GM19035 (cell line): ENCODE data around the gene CDH18.

Source experiments
- ATAC-seq: cut with Tn5 transposase; IDR thresholded peaks from one replicate; pipeline ENCODE4 v1.9.1; 2021; ENCODE audit not compliant: unreplicated experiment

Gene CDH18

DNA sequence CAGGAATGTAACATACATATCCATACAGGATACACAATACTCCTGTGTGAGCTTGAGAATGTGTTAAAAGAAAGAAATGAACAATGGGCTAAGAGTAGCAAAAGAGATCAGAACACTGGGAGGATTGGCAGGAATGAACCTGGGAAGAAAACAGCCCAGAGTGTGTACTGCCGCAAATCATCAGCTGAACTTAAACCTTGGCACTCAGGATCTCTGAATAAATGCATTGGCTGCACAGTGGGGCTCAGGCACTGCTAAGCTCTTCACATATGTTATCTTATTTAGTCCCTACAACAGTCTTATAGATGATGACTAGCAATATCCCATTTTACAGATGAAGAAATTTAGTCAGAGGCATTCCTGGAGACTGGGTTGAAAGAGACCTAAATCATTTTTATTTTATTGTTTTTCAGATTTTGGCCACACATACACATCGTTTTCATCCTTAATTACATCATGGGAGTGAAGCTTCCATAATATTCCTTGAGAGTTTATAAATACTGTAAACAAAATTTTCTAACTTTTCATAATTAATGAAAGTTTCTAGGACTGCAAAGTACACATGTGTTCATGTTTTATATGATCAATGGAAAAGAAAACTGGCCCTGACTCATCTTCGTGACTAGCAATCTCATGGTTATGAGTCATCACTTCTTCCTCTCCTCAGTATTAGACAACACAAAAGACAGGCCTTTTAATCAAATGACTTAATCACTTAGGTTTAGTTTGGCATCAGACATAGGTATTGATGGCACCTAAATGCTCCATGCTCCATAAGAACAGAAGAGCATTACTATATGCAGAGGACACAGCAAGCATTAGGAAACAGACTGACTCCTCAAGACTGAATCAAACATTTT lies 59.2 kb downstream of the CDH18 start:
- no peak for ATAC-seq

DNA sequence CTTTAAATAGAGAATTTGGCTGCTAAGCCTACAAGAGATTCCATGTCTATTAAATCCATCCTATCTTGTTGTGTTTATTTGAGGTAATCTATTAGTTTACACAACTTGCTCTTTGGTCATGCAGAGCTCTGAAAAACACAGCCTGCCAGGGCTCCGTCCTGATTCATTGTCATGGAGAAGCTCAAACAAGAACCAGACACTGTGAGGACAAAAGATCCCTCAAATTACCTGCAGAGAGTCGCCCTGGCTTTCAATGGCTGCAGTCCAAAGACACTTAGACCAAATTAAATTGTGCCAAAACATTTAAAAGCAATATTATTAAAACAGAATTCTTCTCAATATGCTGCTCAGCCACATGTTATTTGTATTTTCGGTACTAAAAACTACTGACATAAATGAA lies 60.1 kb downstream of the CDH18 start:
- ATAC-seq, result no peak

DNA sequence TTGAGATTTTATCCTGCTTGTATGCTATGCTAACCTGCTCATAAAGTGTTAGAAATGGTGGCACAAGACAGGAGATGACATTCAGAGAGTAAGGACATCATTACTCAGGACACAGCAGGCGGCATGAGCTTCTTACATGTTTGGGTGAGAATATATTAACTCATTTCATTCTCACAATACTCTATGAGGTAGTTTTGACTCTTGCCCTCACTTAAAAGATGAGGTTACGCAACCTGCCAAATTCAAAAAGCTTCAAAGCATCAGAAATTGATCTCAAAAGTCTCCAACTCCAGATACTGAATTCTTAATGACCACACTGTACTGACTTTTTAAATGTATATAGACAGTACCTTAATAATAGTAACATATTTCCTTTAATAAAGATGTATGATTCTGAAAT lies 60.8 kb downstream of the CDH18 start:
- ATAC-seq, result no peak

DNA sequence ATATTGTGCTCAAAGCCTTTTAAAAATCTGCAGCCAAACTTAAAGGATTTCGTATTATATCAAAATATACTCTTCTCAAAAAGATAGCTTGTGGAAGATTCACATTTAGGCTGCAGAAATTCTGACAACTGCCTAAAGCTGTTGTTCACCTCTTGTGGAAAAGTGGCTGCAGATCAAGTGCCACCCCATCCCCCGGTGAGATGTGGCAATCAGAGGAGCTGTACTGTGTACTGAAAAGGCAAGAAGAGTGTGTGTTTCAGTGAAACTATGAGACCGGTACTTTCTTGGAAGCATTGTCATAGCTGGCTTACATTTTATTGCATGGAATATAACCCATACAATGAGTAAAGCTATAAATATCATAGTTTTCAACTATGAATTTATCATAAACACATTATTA lies 64.3 kb downstream of the CDH18 start:
- no peak for ATAC-seq

DNA sequence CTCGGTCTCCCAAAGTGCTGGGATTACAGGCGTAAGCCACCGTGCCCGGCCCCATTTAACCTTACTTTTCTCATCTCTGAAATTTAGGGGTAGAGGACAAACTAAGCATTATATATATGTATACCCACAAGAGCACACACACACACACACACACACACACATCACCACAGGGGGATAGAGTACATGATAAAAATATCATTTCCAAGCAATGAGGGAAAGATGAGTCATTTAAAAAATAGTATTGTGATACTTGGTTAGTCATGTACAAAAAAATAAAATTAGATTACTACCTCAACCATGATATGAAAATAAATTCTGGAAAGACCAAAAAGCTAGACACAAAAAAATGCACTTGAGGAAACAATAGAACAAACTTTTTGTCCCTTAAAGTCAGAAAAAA lies 67.2 kb downstream of the CDH18 start:
- no peak for ATAC-seq

DNA sequence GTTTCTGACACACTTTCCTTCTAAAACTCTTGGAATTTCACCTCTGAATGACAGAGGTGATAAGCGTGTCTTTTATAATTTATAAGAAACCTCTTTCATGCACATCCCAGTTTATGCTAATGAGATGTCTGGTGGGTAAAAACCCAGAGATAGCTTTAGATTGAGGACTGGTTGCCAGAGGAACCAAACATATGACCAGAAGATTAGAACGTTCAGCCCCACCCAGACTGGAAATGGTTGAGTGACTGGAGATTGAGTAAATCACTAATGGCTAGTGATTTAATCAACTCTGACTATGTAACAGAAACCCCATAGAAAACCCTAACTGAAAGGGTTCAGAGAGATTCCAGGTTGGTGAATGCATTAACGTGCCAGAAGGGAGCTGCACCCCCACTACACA lies 69.2 kb downstream of the CDH18 start:
- no peak for ATAC-seq

DNA sequence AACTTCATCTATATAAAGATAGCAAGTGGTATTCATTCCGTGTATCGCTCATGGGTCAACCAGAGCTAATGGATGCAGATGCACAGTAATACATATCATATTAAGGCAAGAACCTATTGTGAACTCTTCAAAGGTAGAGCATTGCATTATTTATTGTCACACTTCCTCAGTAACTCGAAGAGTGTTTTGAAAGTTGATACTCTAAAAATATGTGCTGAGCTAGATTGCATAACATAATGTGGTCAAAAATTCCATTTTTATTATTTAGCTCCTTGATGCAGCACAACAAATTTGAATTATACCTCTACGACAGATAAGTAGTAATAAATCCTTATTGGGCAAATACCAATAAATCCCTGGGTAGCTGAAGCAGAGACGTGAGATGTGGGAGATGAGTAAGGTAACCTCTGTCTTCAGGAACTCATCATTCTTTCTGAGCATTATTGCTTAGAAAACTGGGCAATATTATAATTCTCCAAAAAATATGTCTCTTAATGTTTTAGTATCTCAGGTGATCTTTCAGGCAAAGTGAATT lies 70.3 kb downstream of the CDH18 start:
- ATAC-seq, result no peak

DNA sequence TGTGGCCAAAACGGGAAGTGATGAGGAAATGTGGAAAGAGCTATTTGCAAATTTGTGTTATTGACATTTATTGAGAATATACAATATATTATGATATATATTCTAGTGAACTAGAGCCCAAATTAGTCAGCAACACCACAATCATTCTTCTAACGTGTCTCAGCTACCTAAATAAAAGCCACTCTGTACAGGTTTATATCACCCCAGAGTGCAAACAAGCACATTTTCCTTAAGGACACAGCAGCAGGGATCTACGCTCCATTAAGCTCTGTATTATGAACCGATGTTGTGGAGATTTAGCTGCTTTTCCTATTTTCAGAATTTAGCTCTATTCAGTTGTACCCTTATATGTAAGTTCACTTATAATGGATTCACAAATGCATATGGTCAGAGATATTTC lies 77.9 kb downstream of the CDH18 start:
- ATAC-seq, result no peak

DNA sequence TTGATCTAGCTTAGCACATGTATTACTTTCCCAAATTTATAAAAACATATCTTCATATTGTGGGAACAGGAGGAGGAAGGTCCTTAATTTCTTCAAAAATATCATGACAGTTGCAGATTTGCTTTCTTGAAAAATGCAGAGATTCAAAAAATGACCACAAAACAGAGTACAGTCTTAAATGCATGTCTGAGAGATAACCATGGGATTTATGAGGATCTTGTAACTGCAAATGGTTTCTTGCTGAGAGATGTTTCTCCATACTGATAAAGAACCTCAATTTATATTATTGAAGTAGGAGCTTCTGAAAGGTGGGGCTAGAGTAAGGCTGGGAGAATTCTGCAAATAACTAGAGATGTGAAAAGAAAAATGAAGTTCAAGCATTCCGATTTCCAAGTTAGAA lies 83.2 kb downstream of the CDH18 start:
- ATAC-seq, result no peak

DNA sequence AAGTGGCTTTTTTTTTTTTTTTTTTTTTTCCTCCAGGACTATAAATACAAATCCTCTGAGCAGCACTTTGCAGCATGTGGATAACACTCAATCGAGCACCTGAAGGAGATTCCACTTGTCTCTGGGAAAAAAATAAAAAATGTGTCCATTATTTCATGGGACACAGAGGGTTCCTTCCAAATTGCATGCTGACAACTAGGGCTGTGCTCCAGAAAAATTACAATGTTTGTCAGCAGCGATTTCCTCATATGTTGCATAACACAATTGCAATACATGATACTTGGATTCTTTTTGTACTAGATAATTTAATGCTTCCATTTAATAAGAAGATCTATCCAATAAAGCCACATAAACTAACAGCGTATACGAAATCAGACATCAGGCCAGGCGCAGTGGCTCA lies 84.4 kb downstream of the CDH18 start:
- ATAC-seq, result no peak

DNA sequence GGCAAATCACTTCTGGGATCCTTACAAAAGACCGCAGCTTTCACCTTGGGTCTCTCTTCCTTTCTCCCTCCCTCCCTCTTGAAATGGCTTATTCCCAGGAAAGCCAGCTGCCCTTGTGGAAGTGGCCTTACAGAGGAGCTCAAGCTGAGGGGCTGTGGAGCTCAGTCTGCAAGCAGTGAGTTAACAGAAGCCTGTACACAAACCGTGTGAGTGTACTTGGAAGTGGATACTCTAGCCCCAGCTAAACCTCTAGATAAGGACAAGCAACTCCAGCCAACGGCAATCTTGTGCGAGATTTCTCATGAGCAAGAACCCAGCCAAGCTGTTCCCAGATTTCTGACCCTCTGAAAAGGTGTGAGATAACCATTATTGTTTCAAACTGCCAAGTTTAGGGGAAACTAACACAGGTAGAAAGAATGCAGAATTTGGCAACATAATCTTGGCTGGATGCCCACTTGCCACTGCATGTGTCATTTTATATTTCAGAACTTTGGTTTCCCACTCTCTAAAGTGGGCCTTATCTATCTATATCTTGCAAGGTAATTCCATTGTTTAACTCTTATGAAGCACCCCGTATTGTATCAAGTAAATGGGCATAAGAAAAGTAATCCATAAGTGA lies 85.6 kb downstream of the CDH18 start:
- no peak for ATAC-seq

DNA sequence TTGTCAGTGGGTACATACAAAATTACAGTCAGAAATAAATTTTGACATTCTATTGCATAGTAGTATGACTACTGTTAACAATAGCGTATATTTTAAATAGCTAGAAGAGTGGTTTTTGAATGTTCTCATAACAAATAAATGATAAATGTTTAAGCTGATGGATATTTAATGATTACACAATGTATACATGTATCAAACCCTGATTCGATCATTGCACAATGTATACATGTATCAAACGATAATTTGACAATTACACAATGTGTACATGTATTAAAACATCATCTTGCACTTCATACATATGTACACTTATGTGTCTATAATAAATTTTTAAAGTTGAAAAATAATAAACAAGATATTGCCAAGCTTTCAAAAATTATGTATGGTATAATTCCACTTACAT lies 87.7 kb downstream of the CDH18 start:
- ATAC-seq, result no peak

DNA sequence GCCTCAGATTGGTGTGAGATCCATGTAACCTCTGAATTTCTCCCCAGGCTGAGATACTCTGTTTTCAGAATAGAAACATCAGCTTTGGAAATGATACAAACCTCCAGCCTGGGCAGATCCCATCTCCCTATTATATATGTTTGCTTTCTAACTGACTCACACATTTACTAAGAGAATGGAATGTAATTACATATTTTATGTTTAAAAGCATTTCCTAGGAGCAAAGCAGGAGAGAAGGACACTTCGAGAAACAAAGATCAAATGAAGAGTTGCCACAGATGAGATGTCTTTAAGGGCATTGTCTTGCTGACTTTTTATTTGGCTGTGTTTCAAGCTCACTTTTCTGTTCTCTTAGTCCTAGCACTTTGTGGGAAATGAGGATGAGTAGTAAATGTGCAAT lies 96.3 kb downstream of the CDH18 start:
- ATAC-seq, result no peak

DNA sequence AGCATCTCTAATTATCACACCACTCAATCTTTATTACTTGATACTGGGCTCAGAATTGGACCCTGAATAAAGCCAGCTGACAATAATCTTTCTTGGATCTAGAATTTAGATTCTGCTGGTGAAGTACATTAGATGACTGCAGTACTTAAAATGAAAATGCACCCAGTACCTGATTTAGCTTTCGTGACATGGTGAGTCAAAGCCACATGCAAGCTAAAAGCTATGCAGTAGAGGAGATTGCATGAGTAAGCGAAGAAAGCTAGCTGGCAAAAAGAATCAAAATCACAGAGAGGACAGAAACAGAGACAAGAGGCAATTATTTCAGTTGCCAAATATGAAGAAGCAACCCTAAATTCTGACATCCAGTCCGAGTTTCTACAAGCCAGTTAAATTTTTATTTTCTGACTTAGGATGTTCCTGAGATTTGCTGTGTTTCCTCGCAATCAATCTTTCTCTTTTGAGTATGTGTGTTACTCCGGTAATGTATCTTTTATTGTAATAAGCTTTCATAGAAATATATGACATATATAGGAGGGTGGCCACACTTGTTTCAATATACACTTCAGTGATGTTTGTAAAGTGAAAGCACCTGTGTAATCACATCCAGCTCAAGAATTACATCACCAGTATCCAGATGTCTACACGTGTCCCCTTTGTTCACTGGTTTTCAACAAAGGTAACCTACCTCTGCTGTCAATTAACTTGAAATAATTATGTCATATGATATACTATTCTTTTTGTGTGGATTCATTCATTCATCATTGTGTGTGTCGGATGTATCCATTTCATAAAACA lies 101.7 kb downstream of the CDH18 start:
- ATAC-seq, result no peak

DNA sequence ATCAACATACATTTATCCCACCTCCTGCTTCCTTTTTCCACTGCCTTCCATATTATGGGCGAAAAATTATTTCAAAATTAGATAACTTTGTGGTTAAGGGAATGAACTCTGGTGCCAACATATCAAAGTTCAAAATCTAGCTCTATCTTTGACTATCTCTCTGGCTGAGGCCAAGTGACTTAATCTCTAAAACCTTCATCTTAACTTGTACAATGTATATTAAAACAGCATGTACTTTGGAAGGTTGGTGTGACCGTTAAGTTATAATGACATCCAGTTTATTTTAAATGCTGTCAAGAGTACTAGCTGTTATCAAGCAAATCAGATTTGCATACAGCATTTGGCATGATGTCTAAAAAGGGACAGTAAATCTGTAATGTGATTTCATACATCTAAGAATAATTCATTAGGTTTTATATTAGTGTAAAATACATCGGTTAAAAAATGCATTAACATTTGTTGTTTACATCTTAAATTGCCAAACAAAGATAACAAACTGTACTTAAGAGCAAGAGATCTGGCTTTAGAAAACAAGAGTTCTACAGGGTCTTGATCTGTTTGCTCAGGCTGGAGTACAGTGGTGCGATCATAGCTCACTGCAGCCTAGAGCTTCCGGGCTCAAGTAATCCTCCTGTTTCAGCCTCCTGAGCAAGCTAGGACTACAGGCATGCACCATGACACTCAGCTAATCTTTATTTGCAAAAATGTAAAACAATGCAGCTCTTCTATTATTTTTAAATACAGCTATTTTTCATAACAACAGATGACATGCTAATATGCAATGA lies 102.8 kb downstream of the CDH18 start:
- no peak for ATAC-seq

DNA sequence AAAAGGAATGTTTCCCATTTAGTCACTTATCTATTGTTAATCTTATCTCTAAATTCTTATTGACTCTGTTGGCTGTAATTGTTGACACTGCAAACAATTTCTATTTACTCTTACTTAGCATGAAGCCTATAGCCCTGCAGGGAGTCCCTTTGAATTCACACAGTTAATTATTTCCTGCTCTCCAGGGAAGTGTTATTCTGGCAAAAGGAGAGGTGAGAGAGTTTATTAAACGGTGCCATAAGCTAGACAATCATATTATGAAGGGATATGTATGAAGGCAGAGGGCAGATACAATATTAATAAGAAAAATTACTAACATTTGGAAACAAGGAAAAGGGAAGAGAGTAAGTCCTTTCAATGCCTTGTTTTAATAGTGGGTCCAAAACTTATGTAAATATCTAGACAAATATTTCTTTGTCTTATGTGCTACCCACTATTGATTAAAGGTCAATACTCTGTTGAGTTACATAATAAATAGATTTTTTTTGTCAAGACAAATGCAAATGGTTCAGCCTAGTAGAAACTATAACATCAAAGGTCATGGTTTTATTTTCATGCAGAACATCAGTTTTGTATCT lies 107.1 kb downstream of the CDH18 start:
- no peak for ATAC-seq

DNA sequence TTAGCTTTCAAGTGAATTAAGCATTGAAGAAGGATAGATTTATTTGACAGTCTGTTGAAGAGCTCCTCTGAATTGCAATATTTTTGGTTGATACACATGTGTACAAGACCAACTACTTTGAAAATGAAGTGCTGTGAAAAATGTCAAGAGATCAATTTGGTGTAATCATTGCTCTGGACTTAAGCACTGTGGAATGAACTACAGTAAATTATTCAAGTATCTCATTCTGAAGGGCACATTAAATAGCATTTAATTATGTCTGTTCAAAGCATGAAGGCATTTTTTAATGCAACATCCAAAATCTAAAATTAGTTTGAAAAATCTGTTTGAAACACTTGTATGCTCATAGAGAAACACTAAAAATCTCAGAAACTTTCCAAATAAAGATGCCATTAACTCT lies 107.5 kb downstream of the CDH18 start:
- no peak for ATAC-seq

DNA sequence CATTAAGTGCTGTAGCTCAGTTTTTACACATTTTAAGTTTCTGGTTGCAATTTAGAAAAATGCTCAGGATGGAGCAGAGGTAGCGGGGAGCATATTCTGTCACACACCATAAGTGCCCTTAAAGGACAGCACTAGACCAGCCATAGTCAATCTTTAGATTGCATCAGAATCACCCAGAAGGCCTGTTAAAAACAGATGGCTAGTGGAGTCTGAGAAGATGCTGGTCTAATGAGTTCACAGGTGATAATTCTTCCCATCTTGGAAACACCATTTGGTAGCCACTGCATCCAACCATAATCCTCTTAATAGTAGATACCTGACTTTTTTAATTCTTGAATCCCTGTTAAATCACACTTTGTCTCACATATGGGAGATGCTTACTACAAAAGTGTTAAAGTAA lies 113.2 kb downstream of the CDH18 start:
- no peak for ATAC-seq

DNA sequence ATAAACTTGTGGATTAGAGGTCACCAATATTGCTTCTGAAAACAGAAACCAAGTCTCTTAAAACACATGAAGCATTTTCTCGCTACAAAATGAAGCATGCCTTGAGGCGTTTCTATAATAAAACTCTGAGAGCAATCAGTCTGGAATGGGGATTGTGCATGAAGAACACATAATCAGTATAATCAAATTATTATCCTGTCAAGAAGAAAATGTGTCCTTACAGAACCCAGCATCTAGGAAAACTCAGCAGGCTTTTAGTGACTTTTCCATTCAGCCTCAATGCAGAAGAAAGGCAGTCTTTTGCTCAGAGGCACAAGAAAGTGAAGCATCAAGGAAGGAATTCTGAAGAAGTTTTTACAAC lies 121.9 kb downstream of the CDH18 start:
- ATAC-seq, result no peak

DNA sequence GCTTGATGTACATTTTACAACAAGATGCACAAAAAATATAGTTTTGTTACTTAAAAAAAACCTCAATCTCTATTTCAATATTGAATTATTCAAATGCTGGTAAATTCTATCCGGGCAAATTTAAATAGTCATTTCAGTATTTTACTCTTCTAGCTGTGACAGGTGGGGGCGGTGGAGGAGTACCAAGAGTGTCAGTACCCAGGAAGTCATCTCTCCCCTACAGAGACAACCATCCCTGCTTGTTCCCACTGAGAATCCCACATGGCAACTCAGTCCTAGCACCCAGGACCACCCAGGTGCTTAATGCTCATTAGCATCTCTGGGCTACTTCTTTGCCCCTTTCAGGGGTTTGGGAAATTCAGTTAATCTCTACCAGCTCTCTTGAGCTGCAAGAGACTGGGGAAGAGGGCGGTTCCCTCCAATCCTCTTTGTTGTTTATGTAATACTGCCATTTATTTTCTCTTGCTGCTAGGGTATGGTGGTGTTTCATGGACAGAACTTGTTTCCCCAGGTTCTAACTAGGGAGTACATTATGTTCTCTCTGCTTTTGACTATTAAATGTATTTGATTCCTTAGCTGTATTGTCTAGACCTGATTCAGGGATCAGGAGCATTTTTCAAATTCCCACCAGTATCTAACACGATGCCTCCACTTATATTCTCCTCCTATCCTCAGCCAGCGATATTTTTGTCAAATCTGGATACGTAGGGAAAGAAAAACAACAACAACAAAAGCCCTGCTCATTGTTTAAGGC lies 122.5 kb downstream of the CDH18 start:
- ATAC-seq, result no peak
